Breast epithelium (tissue), 4 donors: ENCODE data around the gene CEACAM19. TPM values are rescaled to one million over a fixed set of nuclear protein-coding genes. Genes with fewer than 3 reads are reported as not detected.
A peak's percentile ranks its signal among the peaks of the same experiment; 100 is the strongest.

Experiments
- DNase-seq, 2 donors: peaks; one replicate each; pipeline ENCODE4 v3.0.0-alpha.2; 2019; ENCODE audit warnings: low spot score in 2 of 2
- H3K27ac ChIP-seq, 2 donors: fragments of 200-600 bp; sonication (generic) in 1 of 2; one replicate each; pipeline ENCODE4 v1.5.1; 2016 to 2019; ENCODE audit warnings: mild to moderate bottlenecking in 1 of 2
- H3K27me3 ChIP-seq, 2 donors: fragments of 200-600 bp; sonication (generic) in 1 of 2; one replicate each; pipeline versions ENCODE4 v1.5.1 to v1.6.0; 2017 to 2019; ENCODE audit warnings: control low read depth in 1 of 2, mild to moderate bottlenecking in 1 of 2
- H3K36me3 ChIP-seq: fragments of 200-600 bp; one replicate; pipeline ENCODE4 v1.5.1; 2019
- H3K4me1 ChIP-seq, 2 donors: fragments of 200-600 bp; sonication (generic); one replicate each; pipeline ENCODE4 v1.5.1; 2016 to 2019; ENCODE audit warnings: control low read depth in 1 of 2
- H3K4me3 ChIP-seq, 3 donors: fragments of 200-600 bp; sonication (generic); 1 replicate in 2 of 3; 2 replicates in 1 of 3; pipeline ENCODE4 v1.5.1; 2016 to 2019; ENCODE audit warnings: mild to moderate bottlenecking in 3 of 3, moderate library complexity in 2 of 3
- H3K9me3 ChIP-seq, 2 donors: fragments of 200-600 bp; sonication (generic) in 1 of 2; one replicate each; pipeline ENCODE4 v1.5.1; 2016 to 2019; ENCODE audit warnings: control low read depth in 1 of 2
- CTCF ChIP-seq, 3 donors: fragments of 450-650 bp; IDR thresholded peaks; one replicate each; pipeline ENCODE4 v1.5.1; 2016 to 2017; ENCODE audit warnings: antibody characterized with exemption in 3 of 3, mild to moderate bottlenecking in 3 of 3, moderate library complexity in 3 of 3
- POLR2A ChIP-seq: fragments of 450-650 bp; IDR thresholded peaks from one replicate; pipeline ENCODE4 v1.6.1; 2016; ENCODE audit warnings: antibody characterized with exemption, mild to moderate bottlenecking, moderate library complexity
- POLR2AphosphoS5 ChIP-seq, 3 donors: sonication (generic); formaldehyde crosslinking; IDR thresholded peaks; one replicate each; pipeline ENCODE4 v1.6.1; 2017; ENCODE audit warnings: antibody characterized with exemption in 3 of 3
- intact Hi-C: fragments of 100-400 bp; cut with DNase I; formaldehyde crosslinking; loops from one replicate; pipeline ENCODE4 v1.15.1; 2023; ENCODE audit warnings: low total_unique reads
- total RNA-seq, 3 donors: library from RNA; depleted of rRNA; stranded (reverse); fragments of >200 nt; gene quantifications; one replicate each; pipeline ENCODE4 v1.1.0, GENCODE V29; 2016

Gene CEACAM19
- total RNA-seq, 3 donors from 2014 or later, result 0.96 to 5.3 (median 4.9) TPM

- intact Hi-C loops, result no loop called here
- DNase-seq, result no peak
- Histone ChIP-seq H3K27me3 (no peaks in the 10 kb centered on the region), H3K9me3 (no peaks in the 10 kb centered on the region), H3K4me1 (no peaks in the 10 kb centered on the region), H3K27ac (no peak overlapping the region), H3K4me3 (no peak overlapping the region), H3K36me3 (no peaks in the 10 kb centered on the region)
- TF ChIP-seq CTCF (IDR thresholded peaks at IDR 0.05) (no peak), POLR2AphosphoS5 (IDR thresholded peaks at IDR 0.05) (no peak), POLR2A (no peak)
Observed at GRCh38 chr19:44645407-44646048, 25.8 kb upstream of the CEACAM19 start.

DNA sequence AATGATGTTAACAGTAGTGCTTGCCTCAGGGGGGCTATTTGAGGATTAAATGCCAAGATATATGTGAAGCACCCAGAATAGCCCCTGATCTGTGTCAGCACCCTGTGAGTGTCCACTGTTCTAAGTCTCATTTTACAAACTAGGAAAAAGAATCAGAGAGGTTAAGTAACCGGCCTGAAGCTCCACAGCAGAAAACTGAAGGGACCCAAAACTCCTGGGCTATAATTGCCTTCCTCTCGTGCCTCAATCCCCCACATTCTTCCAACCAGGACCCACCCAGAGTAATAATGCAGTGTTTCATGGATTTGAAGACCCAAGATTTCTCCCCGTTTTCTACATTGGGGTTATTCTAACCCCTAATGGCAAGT is 25.2 kb upstream of the CEACAM19 start:
- H3K4me3 ChIP-seq, result no peak overlapping the region
- H3K27ac ChIP-seq, result no peak overlapping the region
- H3K27me3 ChIP-seq, result no peaks in the 10 kb centered on the region
- TF ChIP-seq CTCF (IDR thresholded peaks at IDR 0.05) (no peak), POLR2AphosphoS5 (IDR thresholded peaks at IDR 0.05) (no peak), POLR2A (no peak)
- no peaks in the 10 kb centered on the region for H3K36me3 ChIP-seq
- H3K4me1 ChIP-seq, result no peaks in the 10 kb centered on the region
- H3K9me3 ChIP-seq, result no peaks in the 10 kb centered on the region
- DNase-seq, result no peak
- intact Hi-C loops, result no loop called here

DNA sequence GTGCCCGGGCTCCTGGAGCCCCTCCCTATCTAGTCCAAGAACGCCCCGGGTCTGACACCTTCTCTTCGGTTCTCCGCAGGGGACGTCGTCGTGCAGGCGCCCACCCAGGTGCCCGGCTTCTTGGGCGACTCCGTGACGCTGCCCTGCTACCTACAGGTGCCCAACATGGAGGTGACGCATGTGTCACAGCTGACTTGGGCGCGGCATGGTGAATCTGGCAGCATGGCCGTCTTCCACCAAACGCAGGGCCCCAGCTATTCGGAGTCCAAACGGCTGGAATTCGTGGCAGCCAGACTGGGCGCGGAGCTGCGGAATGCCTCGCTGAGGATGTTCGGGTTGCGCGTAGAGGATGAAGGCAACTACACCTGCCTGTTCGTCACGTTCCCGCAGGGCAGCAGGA is 24.1 kb upstream of the CEACAM19 start:
- DNase-seq, result no peak
- intact Hi-C loops, result no loop called here
- Histone ChIP-seq H3K36me3 (no peaks in the 10 kb centered on the region), H3K9me3 (no peaks in the 10 kb centered on the region), H3K27ac (peak overlapping the region in 1 of 2 donors; percentile 30), H3K4me1 (no peaks in the 10 kb centered on the region), H3K27me3 (no peaks in the 10 kb centered on the region), H3K4me3 (peak overlapping the region in 1 of 3 donors; percentile 33)
- no peak for TF ChIP-seq POLR2AphosphoS5 (IDR thresholded peaks at IDR 0.05)
- TF ChIP-seq POLR2A, result no peak
- no peak for TF ChIP-seq CTCF (IDR thresholded peaks at IDR 0.05)

- no peak for DNase-seq
- no peaks in the 10 kb centered on the region for H3K9me3 ChIP-seq
- H3K36me3 ChIP-seq, result no peaks in the 10 kb centered on the region
- no peaks in the 10 kb centered on the region for H3K4me1 ChIP-seq
- intact Hi-C loops, result no loop called here
- TF ChIP-seq POLR2AphosphoS5 (IDR thresholded peaks at IDR 0.05) (no peak), CTCF (IDR thresholded peaks at IDR 0.05) (no peak), POLR2A (no peak)
- no peak overlapping the region for H3K4me3 ChIP-seq
- H3K27me3 ChIP-seq, result no peaks in the 10 kb centered on the region
- H3K27ac ChIP-seq, result no peak overlapping the region
Observed at GRCh38 chr19:44648631-44649251, 22.5 kb upstream of the CEACAM19 start.

GRCh38 chr19:44649578-44650145 is 21.6 kb upstream of the CEACAM19 start:
- Histone ChIP-seq H3K36me3 (no peaks in the 10 kb centered on the region), H3K27ac (no peak overlapping the region), H3K4me3 (no peak overlapping the region), H3K27me3 (no peaks in the 10 kb centered on the region), H3K4me1 (no peaks in the 10 kb centered on the region), H3K9me3 (no peaks in the 10 kb centered on the region)
- no peak for DNase-seq
- intact Hi-C loops, result no loop called here
- TF ChIP-seq CTCF (IDR thresholded peaks at IDR 0.05), result no peak
